Measurements from ENCODE around the gene KANSL1. TPM values are rescaled to one million over a fixed set of nuclear protein-coding genes. Genes with fewer than 3 reads are reported as not detected.
A peak's percentile ranks its signal among the peaks of the same experiment; 100 is the strongest.

KANSL1 gene
- total and polyA plus RNA-seq, 9 of the 15 experiments (the other 6 are each of a cell fraction or from before 2014, with no cell fraction given) = 3.6 to 55.4 (median 31.8) TPM

DNA sequence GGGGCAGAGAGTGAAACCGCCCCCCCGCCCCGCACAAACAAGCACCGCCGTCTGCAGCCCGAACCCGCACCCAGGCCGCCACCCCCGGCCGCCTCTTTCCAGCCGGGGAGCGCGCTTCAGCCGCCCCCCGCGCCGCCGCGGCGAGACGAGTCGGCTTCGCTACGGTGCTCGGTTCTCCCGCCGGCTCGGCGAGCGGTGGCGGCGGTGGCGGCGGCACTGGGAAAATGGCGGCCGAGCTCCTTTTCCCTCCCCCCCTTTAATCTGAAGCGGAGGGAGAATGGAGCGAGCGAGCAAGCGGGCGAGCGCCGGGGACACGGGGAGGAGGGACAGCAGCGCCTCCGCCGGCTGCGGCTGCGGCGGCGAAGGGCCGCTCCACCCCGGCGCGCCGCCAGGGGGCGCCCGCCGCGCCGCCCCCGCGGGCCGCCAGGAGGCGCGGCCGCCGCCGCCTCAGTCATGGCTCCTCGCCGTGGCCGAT lies at the start of gene KANSL1 (continued):
- TF ChIP-seq, protein P1, sequence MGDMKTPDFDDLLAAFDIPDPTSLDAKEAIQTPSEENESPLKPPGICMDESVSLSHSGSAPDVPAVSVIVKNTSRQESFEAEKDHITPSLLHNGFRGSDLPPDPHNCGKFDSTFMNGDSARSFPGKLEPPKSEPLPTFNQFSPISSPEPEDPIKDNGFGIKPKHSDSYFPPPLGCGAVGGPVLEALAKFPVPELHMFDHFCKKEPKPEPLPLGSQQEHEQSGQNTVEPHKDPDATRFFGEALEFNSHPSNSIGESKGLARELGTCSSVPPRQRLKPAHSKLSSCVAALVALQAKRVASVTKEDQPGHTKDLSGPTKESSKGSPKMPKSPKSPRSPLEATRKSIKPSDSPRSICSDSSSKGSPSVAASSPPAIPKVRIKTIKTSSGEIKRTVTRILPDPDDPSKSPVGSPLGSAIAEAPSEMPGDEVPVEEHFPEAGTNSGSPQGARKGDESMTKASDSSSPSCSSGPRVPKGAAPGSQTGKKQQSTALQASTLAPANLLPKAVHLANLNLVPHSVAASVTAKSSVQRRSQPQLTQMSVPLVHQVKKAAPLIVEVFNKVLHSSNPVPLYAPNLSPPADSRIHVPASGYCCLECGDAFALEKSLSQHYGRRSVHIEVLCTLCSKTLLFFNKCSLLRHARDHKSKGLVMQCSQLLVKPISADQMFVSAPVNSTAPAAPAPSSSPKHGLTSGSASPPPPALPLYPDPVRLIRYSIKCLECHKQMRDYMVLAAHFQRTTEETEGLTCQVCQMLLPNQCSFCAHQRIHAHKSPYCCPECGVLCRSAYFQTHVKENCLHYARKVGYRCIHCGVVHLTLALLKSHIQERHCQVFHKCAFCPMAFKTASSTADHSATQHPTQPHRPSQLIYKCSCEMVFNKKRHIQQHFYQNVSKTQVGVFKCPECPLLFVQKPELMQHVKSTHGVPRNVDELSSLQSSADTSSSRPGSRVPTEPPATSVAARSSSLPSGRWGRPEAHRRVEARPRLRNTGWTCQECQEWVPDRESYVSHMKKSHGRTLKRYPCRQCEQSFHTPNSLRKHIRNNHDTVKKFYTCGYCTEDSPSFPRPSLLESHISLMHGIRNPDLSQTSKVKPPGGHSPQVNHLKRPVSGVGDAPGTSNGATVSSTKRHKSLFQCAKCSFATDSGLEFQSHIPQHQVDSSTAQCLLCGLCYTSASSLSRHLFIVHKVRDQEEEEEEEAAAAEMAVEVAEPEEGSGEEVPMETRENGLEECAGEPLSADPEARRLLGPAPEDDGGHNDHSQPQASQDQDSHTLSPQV (IDR thresholded peaks at IDR 0.05) = peak; percentile 28; the same call in 1 of the 2 replicates
- TF ChIP-seq JUNB (CRISPR knock-in tag; conservative IDR thresholded peaks at IDR 0.05) = no peak
- peak; percentile 77; the same call in 1 of the 2 replicates for TF ChIP-seq ZNF644 (tag; IDR thresholded peaks at IDR 0.05; ENCODE audit: low read depth)
- TF ChIP-seq ZNF263 (CRISPR knock-in tag; IDR thresholded peaks at IDR 0.05; ENCODE audit: borderline replicate concordance) = peak; percentile 87
- TF ChIP-seq MYC (IDR thresholded peaks at IDR 0.05; ENCODE audit: low read depth, low read length) = peak; percentile 77
- TF ChIP-seq MYC (CRISPR knock-in tag; IDR thresholded peaks at IDR 0.05; ENCODE audit: borderline replicate concordance, low read depth) = no peak
- TF ChIP-seq REST (IDR thresholded peaks at IDR 0.05; ENCODE audit: borderline replicate concordance) = peak; percentile 33; the same call in 1 of the 2 replicates
- no peak for TF ChIP-seq REST (CRISPR knock-in tag; IDR thresholded peaks at IDR 0.05; ENCODE audit: low read depth)
- peak; percentile 60; the same call in 1 of the 2 replicates for TF ChIP-seq GATAD2A (IDR thresholded peaks at IDR 0.05)
- no peak for TF ChIP-seq ETV6 (IDR thresholded peaks at IDR 0.05; ENCODE audit: borderline replicate concordance in 1 of 2, low read depth in 2 of 2, low read length in 1 of 2)
- 0 out of 2 replicates have a peak, but pooled peaks have one; percentile 3 for TF ChIP-seq ETV6 (CRISPR knock-in tag; IDR thresholded peaks at IDR 0.05; ENCODE audit: borderline replicate concordance)
- no peak for TF ChIP-seq ZNF324 (CRISPR knock-in tag; IDR thresholded peaks at IDR 0.05)
- TF ChIP-seq, protein P2, sequence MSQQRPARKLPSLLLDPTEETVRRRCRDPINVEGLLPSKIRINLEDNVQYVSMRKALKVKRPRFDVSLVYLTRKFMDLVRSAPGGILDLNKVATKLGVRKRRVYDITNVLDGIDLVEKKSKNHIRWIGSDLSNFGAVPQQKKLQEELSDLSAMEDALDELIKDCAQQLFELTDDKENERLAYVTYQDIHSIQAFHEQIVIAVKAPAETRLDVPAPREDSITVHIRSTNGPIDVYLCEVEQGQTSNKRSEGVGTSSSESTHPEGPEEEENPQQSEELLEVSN (IDR thresholded peaks at IDR 0.05; ENCODE audit: borderline replicate concordance in 1 of 2, extremely low read depth in 1 of 2, insufficient read depth in 1 of 2, insufficient read length in 1 of 2, low read depth in 1 of 2, low read length in 1 of 2, poor library complexity in 1 of 2, severe bottlenecking in 1 of 2) = peak in 1 of 2 experiments; percentile 70
- peak; percentile 11; the same call in 1 of the 2 replicates for TF ChIP-seq BHLHE40 (IDR thresholded peaks at IDR 0.05; ENCODE audit: low read length)

Data from K562 (cell line).